ENCODE measurements around the gene GGTA1.

Gene GGTA1

GRCh38 chr9:121427899-121428298 is 71.7 kb downstream of the GGTA1 start:
- DNase-seq (ENCODE audit: extremely low spot score, insufficient read length, low read depth) (no peak), FAIRE-seq (no peak)

DNA sequence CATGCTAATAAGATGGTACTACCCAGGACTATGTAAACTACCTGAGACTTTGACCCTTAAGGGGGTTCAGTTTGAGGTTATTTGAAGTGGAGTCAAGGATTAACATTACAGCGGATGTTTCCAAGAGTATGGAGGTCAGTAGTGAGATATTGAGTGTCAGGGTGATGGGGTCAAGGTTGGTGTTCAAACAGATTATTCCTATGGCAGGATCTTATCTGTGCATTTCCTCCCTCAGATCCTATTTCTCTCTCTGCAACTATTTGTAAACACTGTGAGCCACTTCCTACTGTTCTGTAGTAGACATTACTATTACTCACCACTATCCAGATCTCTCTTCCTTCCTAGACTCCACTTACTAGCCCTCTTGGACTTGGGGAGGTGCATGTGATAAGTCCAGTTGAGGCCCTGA is 75.6 kb downstream of the GGTA1 start:
- DNase-seq (ENCODE audit: extremely low spot score, insufficient read length, low read depth) (no peak), FAIRE-seq (no peak)

- DNase-seq (ENCODE audit: extremely low spot score, insufficient read length, low read depth) = no peak
- FAIRE-seq = no peak
These were observed 87.7 kb downstream of the GGTA1 start for GRCh38 chr9:121411993-121412392.

GRCh38 chr9:121405899-121406298 is 93.7 kb downstream of the GGTA1 start:
- no peak for FAIRE-seq

More at GRCh38 chr9:121405899-121406298, 93.7 kb downstream of the GGTA1 start:
- DNase-seq (ENCODE audit: extremely low spot score, insufficient read length, low read depth) = no peak
